AG04449 (cell line): ENCODE measurements around the gene TRMT5.

Experiments used
- CTCF ChIA-PET: fragments of 350-600 bp; formaldehyde crosslinking; extraction: SDS; loops from one replicate; lab custom pipeline; 2021; ENCODE audit warnings: antibody characterized with exemption; lab: Yijun Ruan, JAX
- POLR2A ChIA-PET: fragments of 400-600, 350-600 bp; formaldehyde crosslinking; extraction: SDS; loops from one replicate; lab custom pipeline; 2020; ENCODE audit warnings: antibody characterized with exemption, inconsistent platforms; lab: Yijun Ruan, JAX
- DNase-seq: peaks from one replicate; pipeline ENCODE4 v3.0.0-alpha.2; 2010; ENCODE audit warnings: low read depth, low spot score
- H3K4me3 ChIP-seq: 2 replicates; pipeline ENCODE4 v1.5.1; 2011; ENCODE audit warnings: low read depth, mild to moderate bottlenecking, control low read depth, low read length
- CTCF ChIP-seq: IDR thresholded peaks from one replicate; pipeline ENCODE4 v1.5.1; 2011; ENCODE audit warnings: mild to moderate bottlenecking, moderate library complexity, low read length, control low read depth, inconsistent platforms; ENCODE audit not compliant: insufficient read depth; ENCODE audit errors: missing control alignments

TRMT5 gene

DNA sequence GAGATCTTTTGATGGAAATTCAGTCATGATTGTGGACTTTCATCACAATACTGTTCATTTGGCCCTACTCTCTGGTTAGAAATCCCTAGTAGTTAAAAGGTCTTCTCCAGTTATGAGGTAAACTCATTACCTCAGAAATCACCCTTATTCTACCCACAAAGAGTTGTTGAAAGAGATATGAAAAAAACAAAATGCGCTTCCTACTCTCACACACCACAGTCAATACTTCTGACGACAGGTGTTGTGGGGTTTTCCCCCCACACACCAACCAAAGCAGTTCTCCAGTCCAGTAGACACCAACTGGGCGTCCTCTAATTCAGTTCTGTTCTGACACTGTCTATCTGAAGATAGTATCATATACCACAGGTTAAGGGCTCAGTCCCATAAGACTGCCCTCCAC, 54.9 kb downstream of the TRMT5 start:
- no peak overlapping the region for H3K4me3 ChIP-seq
- DNase-seq: no peak
- ChIA-PET CTCF (no interaction called here), POLR2A (no interaction called here)
- TF ChIP-seq CTCF: no peak

DNA sequence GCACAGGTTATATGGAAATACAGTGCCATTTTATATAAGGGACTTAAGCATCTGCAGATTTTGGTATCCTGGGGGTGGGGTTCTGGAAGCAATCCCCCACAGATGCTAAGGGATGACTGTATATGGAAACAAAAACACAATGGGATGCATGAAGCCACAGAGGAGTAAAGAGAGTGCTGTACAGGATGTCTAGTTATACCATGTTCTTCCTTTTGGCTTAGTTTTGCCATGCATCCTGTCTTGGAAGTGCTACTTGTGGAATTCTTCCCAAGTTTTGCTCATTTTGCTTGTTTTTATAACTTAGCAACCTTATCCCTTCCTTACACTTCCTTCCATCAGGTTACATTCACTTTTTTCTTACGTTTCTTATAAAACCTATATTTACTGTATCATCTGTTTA, 55.6 kb downstream of the TRMT5 start:
- POLR2A ChIA-PET: no interaction called here
- no peak overlapping the region for H3K4me3 ChIP-seq
- DNase-seq: no peak
- TF ChIP-seq CTCF: no peak
- CTCF ChIA-PET: no interaction called here

- POLR2A ChIA-PET: no interaction called here
- TF ChIP-seq CTCF: no peak
- DNase-seq: no peak
- H3K4me3 ChIP-seq: no peak overlapping the region
- CTCF ChIA-PET: no interaction called here
These were observed 58.8 kb downstream of the TRMT5 start for GRCh38 chr14:60922050-60922449.
